NB4 (cell line): ENCODE results near the gene ZYG11A.
"Not testable (repeated sequence)": the region's sequence is repeated elsewhere in the genome, so short reads cannot be mapped to it uniquely, and the experiment has no call there.

ENCODE experiments used
- DNase-seq: peaks from one replicate; pipeline ENCODE4 v3.0.0; 2010; ENCODE audit warnings: low read depth
- H3K4me3 ChIP-seq: one replicate; pipeline ENCODE4 v1.5.1; 2011; ENCODE audit warnings: mild to moderate bottlenecking, low read depth, low read length, moderate library complexity
- MYC ChIP-seq: IDR thresholded peaks from 2 replicates; pipeline ENCODE4 v1.6.1; 2011; ENCODE audit warnings: low read depth, low read length
- POLR2A ChIP-seq: IDR thresholded peaks from 2 replicates; pipeline ENCODE4 v1.6.1; 2011; ENCODE audit warnings: mild to moderate bottlenecking; ENCODE audit not compliant: insufficient read length; ENCODE audit errors: extremely low read depth
- TF ChIP-seq, protein P1 (sequence below): IDR thresholded peaks from one replicate; pipeline ENCODE4 v1.5.1; 2012; ENCODE audit warnings: low read depth, low read length
- TF ChIP-seq, protein P2 (sequence below): IDR thresholded peaks from 2 replicates; pipeline ENCODE4 v1.6.1; 2011; ENCODE audit warnings: low read depth, low read length

Gene ZYG11A

GRCh38 chr1:52867087-52867863 is 24.7 kb downstream of the ZYG11A start:
- no peak for DNase-seq
- no peak overlapping the region for H3K4me3 ChIP-seq
- TF ChIP-seq, protein P1, sequence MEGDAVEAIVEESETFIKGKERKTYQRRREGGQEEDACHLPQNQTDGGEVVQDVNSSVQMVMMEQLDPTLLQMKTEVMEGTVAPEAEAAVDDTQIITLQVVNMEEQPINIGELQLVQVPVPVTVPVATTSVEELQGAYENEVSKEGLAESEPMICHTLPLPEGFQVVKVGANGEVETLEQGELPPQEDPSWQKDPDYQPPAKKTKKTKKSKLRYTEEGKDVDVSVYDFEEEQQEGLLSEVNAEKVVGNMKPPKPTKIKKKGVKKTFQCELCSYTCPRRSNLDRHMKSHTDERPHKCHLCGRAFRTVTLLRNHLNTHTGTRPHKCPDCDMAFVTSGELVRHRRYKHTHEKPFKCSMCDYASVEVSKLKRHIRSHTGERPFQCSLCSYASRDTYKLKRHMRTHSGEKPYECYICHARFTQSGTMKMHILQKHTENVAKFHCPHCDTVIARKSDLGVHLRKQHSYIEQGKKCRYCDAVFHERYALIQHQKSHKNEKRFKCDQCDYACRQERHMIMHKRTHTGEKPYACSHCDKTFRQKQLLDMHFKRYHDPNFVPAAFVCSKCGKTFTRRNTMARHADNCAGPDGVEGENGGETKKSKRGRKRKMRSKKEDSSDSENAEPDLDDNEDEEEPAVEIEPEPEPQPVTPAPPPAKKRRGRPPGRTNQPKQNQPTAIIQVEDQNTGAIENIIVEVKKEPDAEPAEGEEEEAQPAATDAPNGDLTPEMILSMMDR, result no peak
- no peak for TF ChIP-seq POLR2A
- TF ChIP-seq, protein P2, sequence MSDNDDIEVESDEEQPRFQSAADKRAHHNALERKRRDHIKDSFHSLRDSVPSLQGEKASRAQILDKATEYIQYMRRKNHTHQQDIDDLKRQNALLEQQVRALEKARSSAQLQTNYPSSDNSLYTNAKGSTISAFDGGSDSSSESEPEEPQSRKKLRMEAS, result no peak
- TF ChIP-seq MYC, result no peak

DNA sequence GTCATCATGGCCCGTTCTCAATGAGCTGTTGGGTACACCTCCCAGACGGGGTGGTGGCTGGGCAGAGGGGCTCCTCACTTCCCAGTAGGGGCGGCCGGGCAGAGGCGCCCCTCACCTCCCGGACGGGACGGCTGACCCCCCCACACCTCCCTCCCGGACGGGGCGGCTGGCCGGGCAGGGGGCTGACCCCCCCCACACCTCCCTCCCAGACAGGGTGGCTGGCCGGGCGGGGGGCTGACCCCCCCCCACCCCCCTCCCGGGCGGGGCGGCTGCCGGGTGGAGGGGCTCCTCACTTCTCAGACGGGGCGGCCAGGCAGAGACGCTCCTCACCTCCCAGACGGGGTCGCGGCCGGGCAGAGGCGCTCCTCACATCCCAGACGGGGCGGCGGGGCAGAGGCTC is 27.2 kb downstream of the ZYG11A start:
- not testable (repeated sequence) for DNase-seq, H3K4me3 ChIP-seq

- TF ChIP-seq, protein P2, result no peak
- TF ChIP-seq, protein P1, result no peak
- TF ChIP-seq POLR2A (no peak), MYC (no peak)
- H3K4me3 ChIP-seq, result no peak overlapping the region
- DNase-seq, result no peak
These were observed 34.3 kb downstream of the ZYG11A start for GRCh38 chr1:52876843-52877242.

DNA sequence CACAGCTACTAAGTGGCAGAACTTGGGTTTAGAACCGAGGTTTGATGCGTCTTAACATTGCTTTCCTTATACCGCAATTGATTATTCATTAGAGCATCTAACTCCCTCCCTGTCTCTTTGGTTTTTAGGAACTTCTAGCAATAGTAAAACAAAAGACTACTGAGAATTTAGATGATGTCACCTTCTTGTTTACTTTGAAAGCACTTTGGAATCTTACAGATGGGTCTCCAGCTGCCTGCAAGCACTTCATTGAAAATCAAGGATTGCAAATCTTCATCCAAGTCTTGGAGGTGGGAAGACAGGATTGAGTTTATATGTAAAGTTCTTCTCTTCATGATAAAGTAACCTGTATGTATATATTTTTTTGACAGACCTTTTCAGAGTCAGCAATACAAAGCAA is 35.0 kb downstream of the ZYG11A start:
- TF ChIP-seq, protein P1, result no peak
- TF ChIP-seq MYC (no peak), POLR2A (no peak)
- TF ChIP-seq, protein P2, result no peak
- DNase-seq, result no peak
- H3K4me3 ChIP-seq, result no peak overlapping the region

GRCh38 chr1:52880206-52880605 is 37.6 kb downstream of the ZYG11A start:
- DNase-seq, result no peak
- H3K4me3 ChIP-seq, result no peak overlapping the region
- TF ChIP-seq MYC (no peak), POLR2A (no peak)
- TF ChIP-seq, protein P1, result no peak
- TF ChIP-seq, protein P2, result no peak

- no peak for TF ChIP-seq MYC
- TF ChIP-seq, protein P2, result no peak
- TF ChIP-seq POLR2A, result no peak
- TF ChIP-seq, protein P1, result no peak
- H3K4me3 ChIP-seq, result no peak overlapping the region
- DNase-seq, result no peak
These were observed 44.9 kb downstream of the ZYG11A start for GRCh38 chr1:52887483-52887882.
